Measurements from ENCODE around the gene SMIM3.
A peak's percentile ranks its signal among the peaks of the same experiment; 100 is the strongest.

Gene SMIM3

DNA sequence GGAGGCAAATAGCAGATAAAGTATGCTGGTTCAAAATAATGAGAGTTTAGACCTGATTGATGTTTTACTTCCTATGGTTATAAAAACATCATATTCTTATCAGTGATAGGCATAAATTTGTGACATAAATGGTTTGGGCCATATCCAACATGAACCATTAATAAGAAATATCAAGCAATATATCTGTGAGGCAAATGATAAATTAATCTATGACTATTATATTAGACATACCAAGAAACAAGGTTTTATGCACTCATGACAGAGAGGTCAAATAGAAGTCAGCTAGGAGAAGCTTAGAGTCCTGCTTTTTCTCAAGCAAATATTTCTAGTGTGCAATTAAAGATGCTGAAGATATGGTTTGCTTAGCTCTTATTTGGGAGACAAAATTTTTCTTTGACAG is 10.4 kb downstream of the SMIM3 start:
- H2BK12ac ChIP-seq (ENCODE audit: low read length) = no peak overlapping the region
- no peak overlapping the region for H3K27ac ChIP-seq (replicated peaks; ENCODE audit: low read length)
- H3K9ac ChIP-seq (ENCODE audit: low read depth, low read length, poor library complexity) = no peak overlapping the region
- no peak overlapping the region for H3K23ac ChIP-seq (ENCODE audit: low read depth, low read length, poor library complexity)
- no peak overlapping the region for H3K18ac ChIP-seq (ENCODE audit: low read length)
- H3K4me1 ChIP-seq (ENCODE audit: control insufficient read depth in 2 of 2, insufficient read depth in 1 of 2, low read depth in 1 of 2, low read length in 2 of 2) = peaks cover 0 to 3% of the 10 kb centered on the region in 2 donors
- no peak for DNase-seq (ENCODE audit: low spot score)
- no peaks in the 10 kb centered on the region for H3K36me3 ChIP-seq (replicated peaks in 1 of 2; ENCODE audit: control insufficient read depth in 2 of 2, insufficient read depth in 2 of 2, low read length in 2 of 2)
- H3K27me3 ChIP-seq (ENCODE audit: control insufficient read depth in 3 of 3, insufficient read depth in 3 of 3, low read depth in 1 of 3, low read length in 3 of 3) = no peaks in the 10 kb centered on the region
- no peak overlapping the region for H2BK15ac ChIP-seq (ENCODE audit: low read length)
- H4K91ac ChIP-seq (ENCODE audit: low read depth, low read length, poor library complexity) = no peak overlapping the region
- peaks cover 0 to 9% of the 10 kb centered on the region in 2 donors for H3K9me3 ChIP-seq (replicated peaks in 1 of 2; ENCODE audit: control insufficient read depth in 2 of 2, insufficient read depth in 1 of 2, low read depth in 1 of 2, low read length in 2 of 2)
- H3K4me2 ChIP-seq (ENCODE audit: insufficient read depth, low read length, poor library complexity, severe bottlenecking) = no peak overlapping the region
- no peak overlapping the region for H4K8ac ChIP-seq (ENCODE audit: low read depth, low read length)
- no peaks in the 10 kb centered on the region for H3K79me1 ChIP-seq (ENCODE audit: low read depth, low read length)
- H3K4ac ChIP-seq (ENCODE audit: low read length) = no peak overlapping the region
- H3K14ac ChIP-seq (ENCODE audit: low read length) = no peak overlapping the region
- H2AFZ ChIP-seq (ENCODE audit: low read length) = no peak overlapping the region
- no peak overlapping the region for H2AK5ac ChIP-seq (ENCODE audit: low read depth, low read length)
- no peak overlapping the region for H2BK5ac ChIP-seq (ENCODE audit: low read length)
- H3K4me3 ChIP-seq (ENCODE audit: low read length in 2 of 2) = no peak overlapping the region
- H2BK120ac ChIP-seq (ENCODE audit: low read depth, low read length) = no peak overlapping the region

DNA sequence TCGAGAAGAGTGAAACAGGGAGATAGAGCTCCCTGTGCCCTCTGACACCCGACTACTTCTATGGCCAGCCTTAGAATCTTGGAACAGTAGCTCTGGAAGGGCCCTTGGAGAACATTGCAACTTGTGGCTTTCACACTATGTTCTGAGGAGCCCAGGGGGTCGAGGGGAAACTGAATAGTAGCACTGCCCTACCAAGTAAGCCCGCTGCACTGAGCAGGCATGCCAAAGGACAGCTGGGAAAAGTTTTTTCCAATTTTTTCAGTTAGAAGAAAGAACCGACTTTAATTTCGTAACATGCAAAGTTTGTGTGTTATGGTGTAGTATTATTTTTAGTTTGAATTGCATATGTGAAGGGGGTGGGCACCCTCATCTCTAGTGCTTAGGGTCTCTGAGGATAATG is 10.9 kb downstream of the SMIM3 start:
- no peak for DNase-seq (ENCODE audit: low spot score)
- Histone ChIP-seq H3K9me3 (replicated peaks in 1 of 2; ENCODE audit: control insufficient read depth in 2 of 2, insufficient read depth in 1 of 2, low read depth in 1 of 2, low read length in 2 of 2) (peaks cover 0 to 9% of the 10 kb centered on the region in 2 donors), H3K9ac (ENCODE audit: low read depth, low read length, poor library complexity) (no peak overlapping the region), H3K4me2 (ENCODE audit: insufficient read depth, low read length, poor library complexity, severe bottlenecking) (no peak overlapping the region), H3K79me1 (ENCODE audit: low read depth, low read length) (no peaks in the 10 kb centered on the region), H3K36me3 (replicated peaks in 1 of 2; ENCODE audit: control insufficient read depth in 2 of 2, insufficient read depth in 2 of 2, low read length in 2 of 2) (no peaks in the 10 kb centered on the region), H2BK15ac (ENCODE audit: low read length) (no peak overlapping the region), H3K4ac (ENCODE audit: low read length) (no peak overlapping the region), H2BK5ac (ENCODE audit: low read length) (no peak overlapping the region), H3K4me3 (ENCODE audit: low read length in 2 of 2) (no peak overlapping the region), H3K23ac (ENCODE audit: low read depth, low read length, poor library complexity) (no peak overlapping the region), H4K91ac (ENCODE audit: low read depth, low read length, poor library complexity) (no peak overlapping the region), H2AFZ (ENCODE audit: low read length) (no peak overlapping the region), H3K18ac (ENCODE audit: low read length) (no peak overlapping the region), H4K8ac (ENCODE audit: low read depth, low read length) (no peak overlapping the region), H2BK12ac (ENCODE audit: low read length) (no peak overlapping the region), H3K4me1 (ENCODE audit: control insufficient read depth in 2 of 2, insufficient read depth in 1 of 2, low read depth in 1 of 2, low read length in 2 of 2) (peaks cover 0 to 3% of the 10 kb centered on the region in 2 donors), H2BK120ac (ENCODE audit: low read depth, low read length) (no peak overlapping the region), H3K14ac (ENCODE audit: low read length) (no peak overlapping the region), H2AK5ac (ENCODE audit: low read depth, low read length) (no peak overlapping the region), H3K27me3 (ENCODE audit: control insufficient read depth in 3 of 3, insufficient read depth in 3 of 3, low read depth in 1 of 3, low read length in 3 of 3) (no peaks in the 10 kb centered on the region), H3K27ac (replicated peaks; ENCODE audit: low read length) (no peak overlapping the region)
- WGBS, 2 donors (ENCODE audit: extremely low coverage in 2 of 2, insufficient read length in 2 of 2, insufficient replicate concordance in 1 of 2) = no CpG with 5 or more reads among the region's 6 CpGs

DNA sequence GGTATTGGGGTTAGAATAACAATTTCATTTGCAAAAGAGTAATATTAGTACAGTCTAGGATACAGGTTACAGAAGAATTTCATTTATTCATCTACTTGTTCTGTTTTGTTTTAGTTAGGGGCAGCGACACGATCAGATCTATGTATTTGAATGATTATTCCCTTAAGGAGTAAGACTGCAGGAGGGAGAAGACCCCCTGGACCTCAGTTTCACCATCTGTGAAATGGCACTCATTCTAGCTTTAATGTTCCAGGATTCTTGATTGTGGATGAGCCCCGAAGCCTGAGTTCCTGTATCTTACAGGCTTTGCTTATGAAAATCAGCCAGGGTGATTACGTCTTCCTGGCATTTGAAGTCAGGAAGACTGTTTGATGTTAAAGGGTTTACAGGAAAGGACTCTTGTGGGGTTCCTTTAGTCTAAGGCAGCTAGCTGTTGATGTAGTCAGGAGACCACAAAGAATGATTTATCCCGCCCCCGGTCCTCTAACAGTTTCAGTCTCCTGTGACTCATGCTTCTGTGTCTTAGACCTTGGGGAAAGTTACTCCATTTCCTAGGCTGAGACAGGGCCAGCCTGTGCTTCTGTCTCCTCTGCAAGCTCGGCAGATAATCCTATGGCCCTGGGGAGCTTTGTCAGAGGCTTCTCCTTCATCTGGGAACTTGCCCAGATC is 11.5 kb downstream of the SMIM3 start:
- Histone ChIP-seq H4K8ac (ENCODE audit: low read depth, low read length) (no peak overlapping the region), H3K4me3 (ENCODE audit: low read length in 2 of 2) (no peak overlapping the region), H3K4ac (ENCODE audit: low read length) (no peak overlapping the region), H2AK5ac (ENCODE audit: low read depth, low read length) (no peak overlapping the region), H2BK12ac (ENCODE audit: low read length) (no peak overlapping the region), H3K36me3 (replicated peaks in 1 of 2; ENCODE audit: control insufficient read depth in 2 of 2, insufficient read depth in 2 of 2, low read length in 2 of 2) (no peaks in the 10 kb centered on the region), H3K18ac (ENCODE audit: low read length) (no peak overlapping the region), H3K9me3 (replicated peaks in 1 of 2; ENCODE audit: control insufficient read depth in 2 of 2, insufficient read depth in 1 of 2, low read depth in 1 of 2, low read length in 2 of 2) (peaks cover 0 to 9% of the 10 kb centered on the region in 2 donors), H3K9ac (ENCODE audit: low read depth, low read length, poor library complexity) (no peak overlapping the region), H3K27ac (replicated peaks; ENCODE audit: low read length) (no peak overlapping the region), H3K27me3 (ENCODE audit: control insufficient read depth in 3 of 3, insufficient read depth in 3 of 3, low read depth in 1 of 3, low read length in 3 of 3) (no peaks in the 10 kb centered on the region), H2BK5ac (ENCODE audit: low read length) (no peak overlapping the region), H3K79me1 (ENCODE audit: low read depth, low read length) (no peaks in the 10 kb centered on the region), H2BK120ac (ENCODE audit: low read depth, low read length) (no peak overlapping the region), H2AFZ (ENCODE audit: low read length) (peak overlapping the region; percentile 80), H3K4me2 (ENCODE audit: insufficient read depth, low read length, poor library complexity, severe bottlenecking) (no peak overlapping the region), H2BK15ac (ENCODE audit: low read length) (no peak overlapping the region), H4K91ac (ENCODE audit: low read depth, low read length, poor library complexity) (no peak overlapping the region), H3K14ac (ENCODE audit: low read length) (no peak overlapping the region), H3K4me1 (ENCODE audit: control insufficient read depth in 2 of 2, insufficient read depth in 1 of 2, low read depth in 1 of 2, low read length in 2 of 2) (peaks cover 0 to 3% of the 10 kb centered on the region in 2 donors), H3K23ac (ENCODE audit: low read depth, low read length, poor library complexity) (no peak overlapping the region)
- DNase-seq (ENCODE audit: low spot score) = no peak
- no CpG with 5 or more reads among the region's 7 CpGs for WGBS, 2 donors (ENCODE audit: extremely low coverage in 2 of 2, insufficient read length in 2 of 2, insufficient replicate concordance in 1 of 2)

DNA sequence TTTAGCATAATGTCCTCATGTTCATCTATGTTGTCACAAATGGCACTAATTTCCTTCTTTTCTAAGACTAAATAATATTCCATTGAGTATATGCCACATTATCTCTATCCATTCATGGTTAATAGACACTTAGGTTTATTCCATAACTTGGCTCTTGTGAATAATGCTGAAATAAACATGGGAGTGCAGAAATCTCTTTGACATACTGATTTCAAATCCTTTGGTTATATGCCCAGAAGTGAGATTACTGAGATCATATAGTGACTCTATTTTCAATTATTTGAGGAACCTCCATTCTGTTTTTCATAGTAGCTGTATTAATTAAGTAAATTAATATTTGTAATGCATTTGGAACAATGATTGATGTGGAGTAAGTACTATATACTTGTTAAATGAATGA is 13.0 kb downstream of the SMIM3 start:
- H2BK120ac ChIP-seq (ENCODE audit: low read depth, low read length) = no peak overlapping the region
- H3K4me2 ChIP-seq (ENCODE audit: insufficient read depth, low read length, poor library complexity, severe bottlenecking) = no peak overlapping the region
- H3K14ac ChIP-seq (ENCODE audit: low read length) = no peak overlapping the region
- no peaks in the 10 kb centered on the region for H3K27me3 ChIP-seq (ENCODE audit: control insufficient read depth in 3 of 3, insufficient read depth in 3 of 3, low read depth in 1 of 3, low read length in 3 of 3)
- H3K4me3 ChIP-seq (ENCODE audit: low read length in 2 of 2) = no peak overlapping the region
- H4K8ac ChIP-seq (ENCODE audit: low read depth, low read length) = no peak overlapping the region
- H3K4ac ChIP-seq (ENCODE audit: low read length) = no peak overlapping the region
- no peak overlapping the region for H2BK12ac ChIP-seq (ENCODE audit: low read length)
- no peak overlapping the region for H3K23ac ChIP-seq (ENCODE audit: low read depth, low read length, poor library complexity)
- no peak overlapping the region for H2AFZ ChIP-seq (ENCODE audit: low read length)
- no peak overlapping the region for H4K91ac ChIP-seq (ENCODE audit: low read depth, low read length, poor library complexity)
- H3K9me3 ChIP-seq (replicated peaks in 1 of 2; ENCODE audit: control insufficient read depth in 2 of 2, insufficient read depth in 1 of 2, low read depth in 1 of 2, low read length in 2 of 2) = no peaks in the 10 kb centered on the region
- H2BK5ac ChIP-seq (ENCODE audit: low read length) = no peak overlapping the region
- H2AK5ac ChIP-seq (ENCODE audit: low read depth, low read length) = no peak overlapping the region
- H2BK15ac ChIP-seq (ENCODE audit: low read length) = no peak overlapping the region
- no peaks in the 10 kb centered on the region for H3K79me1 ChIP-seq (ENCODE audit: low read depth, low read length)
- H3K27ac ChIP-seq (replicated peaks; ENCODE audit: low read length) = no peak overlapping the region
- no peak for DNase-seq (ENCODE audit: low spot score)
- H3K9ac ChIP-seq (ENCODE audit: low read depth, low read length, poor library complexity) = no peak overlapping the region
- peaks cover 3 to 7% of the 10 kb centered on the region in 2 donors for H3K36me3 ChIP-seq (replicated peaks in 1 of 2; ENCODE audit: control insufficient read depth in 2 of 2, insufficient read depth in 2 of 2, low read length in 2 of 2)
- peaks cover 0 to 3% of the 10 kb centered on the region in 2 donors for H3K4me1 ChIP-seq (ENCODE audit: control insufficient read depth in 2 of 2, insufficient read depth in 1 of 2, low read depth in 1 of 2, low read length in 2 of 2)
- H3K18ac ChIP-seq (ENCODE audit: low read length) = no peak overlapping the region

Measured in neuronal stem cell (in vitro differentiated cells).